Cerebellar nuclear complex (tissue), 1 donor: ENCODE measurements around the gene KAT6B.
A peak's percentile ranks its signal among the peaks of the same experiment; 100 is the strongest.

Source experiments
- DNase-seq, 2 experiments: peaks; one replicate each; lab custom pipeline; 2025; lab: John Stamatoyannopoulos, UW

Gene KAT6B

DNA sequence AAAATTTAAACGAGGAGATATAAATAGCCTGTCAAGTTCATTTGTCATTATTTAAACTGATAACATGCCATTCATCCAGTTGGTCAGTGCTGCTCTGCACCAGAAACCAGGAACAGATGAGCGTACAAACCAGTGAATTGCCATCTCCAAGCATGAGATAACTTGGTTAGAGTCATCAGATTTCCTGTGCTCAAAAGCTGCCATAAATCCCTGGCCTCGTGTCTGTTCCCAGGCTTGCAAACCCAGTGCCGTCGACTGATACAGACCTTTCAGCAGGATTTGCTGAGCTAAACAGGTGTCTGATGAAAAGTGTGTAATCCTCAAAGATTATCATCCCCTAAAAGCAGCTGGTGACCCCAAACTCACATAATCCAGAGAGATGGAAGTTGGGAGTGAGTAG is 189.0 kb downstream of the KAT6B start:
- no peak for DNase-seq

- DNase-seq = no peak
Measured at GRCh38 chr10:75016325-75016724, 189.9 kb downstream of the KAT6B start.

DNA sequence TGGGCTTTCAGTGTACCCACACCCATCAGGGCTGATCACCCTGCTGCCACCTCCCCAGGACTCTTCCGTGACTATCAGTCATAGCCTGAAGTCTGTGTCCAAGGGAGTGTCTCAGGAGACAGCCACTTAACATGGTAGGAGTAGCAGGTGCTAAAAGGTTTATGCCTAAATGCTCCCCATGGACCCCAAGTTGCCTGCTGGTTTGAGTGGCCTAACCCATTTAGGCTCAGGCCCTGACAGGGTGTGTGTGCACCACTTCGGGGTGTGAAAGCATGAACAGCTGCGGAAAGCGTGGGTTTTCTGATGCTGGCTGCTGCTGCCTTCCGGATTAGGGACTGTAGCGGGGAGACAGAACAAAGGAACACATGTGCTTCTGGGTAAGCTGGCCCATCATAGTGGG is 191.9 kb downstream of the KAT6B start:
- no peak for DNase-seq

DNA sequence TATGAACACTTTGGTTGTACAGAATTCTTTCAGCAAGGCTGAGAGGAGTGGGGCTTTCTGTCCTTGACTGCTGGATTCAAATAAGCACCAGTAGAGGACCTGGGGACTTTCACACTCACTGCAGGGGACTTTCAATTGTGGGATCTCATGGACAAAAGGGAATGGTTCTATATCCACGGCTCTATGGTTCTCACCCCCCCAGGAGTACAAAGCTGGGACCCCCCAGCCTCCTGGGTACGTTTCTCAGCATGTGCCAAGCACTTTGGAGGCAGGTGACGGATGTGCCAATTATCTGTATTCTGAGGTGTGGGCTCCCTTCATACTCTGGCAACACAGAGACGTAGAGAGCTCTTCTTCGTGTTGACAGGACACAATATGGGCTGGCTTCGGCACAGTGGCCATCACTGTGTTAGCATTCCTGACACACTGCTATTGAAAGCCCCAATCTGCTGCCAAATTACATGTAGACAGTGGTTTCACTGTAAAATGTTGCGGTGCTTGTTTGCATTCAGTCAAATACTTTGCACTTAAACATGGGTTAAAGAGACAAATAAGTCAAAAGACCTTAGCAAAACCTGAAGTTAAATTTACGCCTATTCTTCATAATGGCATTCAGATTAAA is 192.4 kb downstream of the KAT6B start:
- DNase-seq = no peak

DNA sequence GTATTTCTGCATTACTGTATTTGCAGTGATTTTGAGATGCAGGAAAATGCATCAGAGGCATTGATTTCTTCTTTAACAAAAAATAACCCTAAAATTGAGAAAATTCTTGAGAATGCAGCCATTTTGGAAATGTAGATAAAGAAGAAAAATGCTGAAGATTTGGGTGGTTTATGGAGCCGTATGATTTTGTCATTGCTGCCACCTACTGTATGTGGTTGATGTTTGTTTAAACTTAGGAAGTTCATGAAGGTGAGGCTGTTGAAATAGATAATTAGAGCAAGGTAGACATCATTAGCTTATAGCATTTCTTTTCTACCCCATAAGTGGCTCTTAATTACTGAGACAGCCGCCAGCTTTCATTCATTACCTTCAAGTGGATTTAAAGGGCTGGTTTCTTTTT is 193.0 kb downstream of the KAT6B start:
- DNase-seq = peak in 1 of 2 experiments; percentile 45

DNA sequence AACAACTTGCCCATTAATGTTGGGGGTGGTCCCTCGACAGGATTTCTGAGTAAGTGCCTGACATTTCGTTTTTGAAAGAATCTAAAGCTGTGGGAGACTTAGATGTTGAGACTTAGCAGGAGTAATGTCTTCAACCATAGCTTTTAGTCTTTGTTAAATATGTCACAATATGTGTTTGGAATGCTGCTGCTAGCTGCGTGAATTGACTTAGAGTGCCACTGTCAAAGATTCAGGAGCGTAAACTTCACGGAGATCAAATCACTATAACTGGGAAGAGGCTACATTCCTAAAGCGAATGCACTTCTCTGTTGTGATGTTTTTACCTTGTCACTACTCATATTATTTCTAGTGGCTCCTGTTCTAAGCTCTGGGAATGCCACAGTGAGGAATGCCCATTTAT is 193.8 kb downstream of the KAT6B start:
- DNase-seq = no peak

- no peak for DNase-seq
Measured at GRCh38 chr10:75021379-75022249, 195.2 kb downstream of the KAT6B start.

DNA sequence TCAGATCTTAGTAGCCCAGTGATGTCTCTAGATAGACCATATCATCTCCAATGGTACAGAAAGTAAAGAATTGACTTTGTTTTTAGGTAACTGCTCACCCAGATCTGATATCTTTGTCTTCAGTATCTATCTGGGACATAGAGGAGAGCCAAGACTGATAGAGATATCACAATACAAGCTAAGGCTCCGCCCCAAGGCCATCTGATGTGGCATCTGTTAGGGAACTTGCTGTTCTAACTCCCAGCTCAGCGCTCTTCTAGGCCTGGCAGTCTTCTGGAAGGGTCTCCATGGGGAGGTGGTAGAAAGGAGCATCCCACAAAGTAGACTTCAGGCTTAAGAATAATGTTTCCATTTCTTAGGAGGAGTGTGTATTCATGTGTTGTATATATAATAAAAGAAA is 196.7 kb downstream of the KAT6B start:
- DNase-seq = no peak

- DNase-seq = no peak
Measured at GRCh38 chr10:75024971-75025523, 198.6 kb downstream of the KAT6B start.

- DNase-seq = no peak
Measured at GRCh38 chr10:75028049-75028448, 201.6 kb downstream of the KAT6B start.

- DNase-seq = no peak
Measured at GRCh38 chr10:75028748-75029147, 202.3 kb downstream of the KAT6B start.

DNA sequence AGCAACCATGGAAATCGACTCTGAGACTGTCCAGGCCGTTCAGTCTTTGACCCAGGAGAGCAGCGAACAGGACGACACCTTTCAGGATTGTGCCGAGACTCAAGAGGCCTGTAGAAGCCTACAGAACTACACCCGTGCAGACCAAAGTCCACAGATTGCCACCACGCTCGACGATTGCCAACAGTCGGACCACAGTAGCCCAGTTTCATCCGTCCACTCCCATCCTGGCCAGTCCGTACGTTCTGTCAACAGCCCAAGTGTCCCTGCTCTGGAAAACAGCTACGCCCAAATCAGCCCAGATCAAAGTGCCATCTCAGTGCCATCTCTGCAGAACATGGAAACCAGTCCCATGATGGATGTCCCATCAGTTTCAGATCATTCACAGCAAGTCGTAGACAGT is 203.0 kb downstream of the KAT6B start:
- DNase-seq = no peak

- DNase-seq = no peak
Measured at GRCh38 chr10:75029857-75030256, 203.5 kb downstream of the KAT6B start.

- no peak for DNase-seq
Measured at GRCh38 chr10:75030371-75030770, 204.0 kb downstream of the KAT6B start.

GRCh38 chr10:75032119-75032518 is 205.7 kb downstream of the KAT6B start:
- DNase-seq = no peak

- no peak for DNase-seq
Measured at GRCh38 chr10:75032813-75033212, 206.4 kb downstream of the KAT6B start.

DNA sequence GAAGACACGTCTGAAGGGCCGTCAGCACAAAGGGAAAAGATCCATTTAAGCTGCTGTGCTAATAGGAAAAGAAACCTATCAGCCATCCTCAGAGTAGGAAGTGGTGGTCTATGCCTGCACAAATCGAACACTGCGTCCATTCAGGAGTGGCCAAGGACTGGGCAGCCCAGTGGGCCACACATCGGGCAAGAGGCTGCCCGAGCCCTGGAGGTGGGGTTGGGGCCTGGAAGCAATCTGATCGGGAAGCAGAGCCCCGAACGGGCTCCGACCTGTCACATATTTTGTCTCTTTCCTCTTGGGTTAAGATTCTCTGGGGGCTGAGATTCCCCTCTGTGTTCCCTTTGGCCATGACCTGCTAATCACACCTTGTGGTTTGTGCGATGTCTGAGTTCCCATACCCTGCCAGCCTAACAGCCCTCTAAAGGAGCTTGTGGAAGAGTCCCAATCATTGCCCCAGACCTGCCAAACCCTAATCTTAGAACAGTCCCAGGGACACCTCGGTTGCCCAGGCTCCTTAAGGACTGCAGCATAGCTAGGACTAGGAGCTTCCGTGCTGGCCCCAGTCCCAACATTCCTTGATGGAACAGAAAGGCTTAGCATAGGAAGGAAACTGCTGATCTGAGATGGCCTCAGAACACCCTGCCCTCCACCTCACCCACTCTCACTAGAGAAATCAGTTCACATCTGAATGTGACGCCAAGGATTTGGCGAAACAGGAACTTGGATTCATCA is 207.2 kb downstream of the KAT6B start:
- no peak for DNase-seq

DNA sequence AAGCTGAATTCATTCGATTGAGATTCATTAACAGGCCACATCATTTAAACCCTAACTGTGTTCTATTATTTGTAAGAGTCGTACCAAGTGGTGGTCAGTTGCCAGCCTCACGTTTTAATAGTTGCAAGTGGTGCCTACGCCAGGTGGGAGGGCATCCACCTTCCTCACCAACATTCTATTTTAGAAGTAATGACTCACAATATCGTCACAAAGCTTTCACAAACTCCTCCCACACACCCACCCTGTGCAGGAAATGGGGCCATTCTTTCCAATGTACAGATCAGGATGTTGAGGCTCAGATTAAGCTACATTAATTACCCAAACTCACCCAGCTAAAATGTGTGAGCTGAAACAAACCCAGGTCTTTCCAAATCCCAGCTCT is 207.7 kb downstream of the KAT6B start:
- DNase-seq = no peak

GRCh38 chr10:75034714-75035258 is 208.4 kb downstream of the KAT6B start:
- no peak for DNase-seq

- DNase-seq = no peak
Measured at GRCh38 chr10:75035975-75036708, 209.7 kb downstream of the KAT6B start.
